ENCODE measurements around the gene WBP1L. TPM values are rescaled to one million over a fixed set of nuclear protein-coding genes. Genes with fewer than 3 reads are reported as not detected.

WBP1L gene
- total RNA-seq, 2 donors from 2014 or later, result 123 to 268 TPM

GRCh38 chr10:102779680-102780526 is 36.2 kb downstream of the WBP1L start:
- Histone ChIP-seq H3K27me3 (replicated peaks; ENCODE audit: insufficient read depth) (no peaks in the 10 kb centered on the region), H3K27ac (peak overlapping the region; percentile 44 to 99), H3K4me1 (ENCODE audit: control insufficient read depth in 1 of 2, low read depth in 2 of 2) (peaks cover 83 to 96% of the 10 kb centered on the region in 2 donors), H3K4me3 (no peak overlapping the region), H3K36me3 (no peaks in the 10 kb centered on the region), H3K9me3 (no peaks in the 10 kb centered on the region)
- TF ChIP-seq CTCF (IDR thresholded peaks at IDR 0.05), result no peak
- DNase-seq (ENCODE audit: low spot score) (no peak), ATAC-seq (ENCODE audit: insufficient number of reproducible peaks, low FRiP score, low read depth) (no peak)

GRCh38 chr10:102780527-102780808 is 36.7 kb downstream of the WBP1L start:
- Histone ChIP-seq H3K9me3 (no peaks in the 10 kb centered on the region), H3K4me1 (ENCODE audit: control insufficient read depth in 1 of 2, low read depth in 2 of 2) (peaks cover 85 to 96% of the 10 kb centered on the region in 2 donors), H3K27ac (peak overlapping the region; percentile 95 to 96), H3K36me3 (no peaks in the 10 kb centered on the region), H3K27me3 (replicated peaks; ENCODE audit: insufficient read depth) (no peaks in the 10 kb centered on the region), H3K4me3 (no peak overlapping the region)
- TF ChIP-seq CTCF (IDR thresholded peaks at IDR 0.05), result no peak
- DNase-seq (ENCODE audit: low spot score) (no peak), ATAC-seq (ENCODE audit: insufficient number of reproducible peaks, low FRiP score, low read depth) (no peak)

GRCh38 chr10:102781090-102781920 is 37.6 kb downstream of the WBP1L start:
- ATAC-seq (ENCODE audit: insufficient number of reproducible peaks, low FRiP score, low read depth), result no peak
- no peak for DNase-seq (ENCODE audit: low spot score)
- peak overlapping the region; percentile 95 to 96 for H3K27ac ChIP-seq

GRCh38 chr10:102781921-102782557 is 38.3 kb downstream of the WBP1L start:
- H3K4me1 ChIP-seq (ENCODE audit: control insufficient read depth in 1 of 2, low read depth in 2 of 2), result peaks cover 95 to 98% of the 10 kb centered on the region in 2 donors
- ATAC-seq (ENCODE audit: insufficient number of reproducible peaks, low FRiP score, low read depth), result no peak
- no peak for DNase-seq (ENCODE audit: low spot score)
- H3K9me3 ChIP-seq, result no peaks in the 10 kb centered on the region
- H3K27ac ChIP-seq, result peak overlapping the region; percentile 95 to 96
- no peaks in the 10 kb centered on the region for H3K36me3 ChIP-seq
- peak overlapping the region; percentile 60 for H3K4me3 ChIP-seq
- TF ChIP-seq CTCF (IDR thresholded peaks at IDR 0.05), result no peak
- H3K27me3 ChIP-seq (replicated peaks; ENCODE audit: insufficient read depth), result no peaks in the 10 kb centered on the region

More at GRCh38 chr10:102781090-102781920, 37.6 kb downstream of the WBP1L start:
- TF ChIP-seq CTCF (IDR thresholded peaks at IDR 0.05), result no peak
- no peaks in the 10 kb centered on the region for H3K27me3 ChIP-seq (replicated peaks; ENCODE audit: insufficient read depth)
- H3K4me3 ChIP-seq, result no peak overlapping the region
- no peaks in the 10 kb centered on the region for H3K36me3 ChIP-seq
- H3K4me1 ChIP-seq (ENCODE audit: control insufficient read depth in 1 of 2, low read depth in 2 of 2), result peaks cover 88 to 97% of the 10 kb centered on the region in 2 donors
- no peaks in the 10 kb centered on the region for H3K9me3 ChIP-seq

Data from thoracic aorta (tissue), 2 donors.